HG03521 (cell line): ENCODE data around the gene POU3F2.

Source experiments
- ATAC-seq: cut with Tn5 transposase; IDR thresholded peaks from one replicate; pipeline ENCODE4 v1.9.1; 2021; ENCODE audit warnings: mild to moderate bottlenecking, moderate library complexity; ENCODE audit not compliant: unreplicated experiment

The POU3F2 gene

DNA sequence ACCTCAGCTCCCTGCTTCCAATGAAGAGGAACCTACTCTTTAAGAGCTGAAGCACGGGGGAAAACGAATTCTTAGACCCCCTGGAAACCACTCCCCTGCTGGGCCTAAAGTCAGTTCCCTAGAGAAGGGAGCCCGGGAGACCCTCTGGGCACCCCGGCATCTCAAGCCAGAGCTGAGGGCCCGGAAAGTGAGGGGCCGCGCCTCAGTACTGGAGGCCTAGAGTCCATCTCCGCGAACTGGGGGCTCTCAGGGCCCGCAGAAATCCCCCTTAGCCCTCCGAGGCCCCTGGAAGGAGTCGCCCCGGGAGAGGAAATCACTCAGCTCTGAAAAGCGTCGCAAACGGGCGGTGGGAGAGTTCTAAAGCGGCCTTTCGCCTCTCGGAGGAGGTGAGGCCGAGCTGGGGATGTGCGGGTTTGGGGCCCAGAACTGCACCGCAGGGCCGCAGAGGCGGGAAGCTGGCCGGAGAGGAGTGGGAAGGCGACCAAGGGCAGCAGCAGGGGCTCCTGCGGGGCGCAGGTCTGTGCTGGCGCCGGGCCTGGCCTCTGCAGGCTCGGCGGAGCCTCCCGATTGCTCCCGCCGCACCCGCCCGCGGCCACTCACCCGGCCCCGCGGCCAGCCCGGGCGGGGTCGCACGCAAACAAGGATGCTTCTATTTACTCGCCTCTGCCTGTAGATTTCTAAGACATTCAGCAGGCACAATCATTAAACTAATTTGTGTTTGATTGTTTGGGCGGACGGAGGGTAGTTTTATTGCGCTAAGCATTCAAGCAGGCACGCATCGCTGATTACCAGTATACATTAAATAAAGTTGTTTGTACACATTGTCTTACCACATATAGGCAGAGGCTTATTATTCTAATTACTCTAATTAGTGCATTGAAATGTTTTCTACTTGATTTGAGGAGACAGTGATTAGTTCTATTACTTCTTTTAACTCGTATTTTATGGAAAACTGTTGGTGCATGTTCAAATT, 9.2 kb downstream of the POU3F2 start:
- no peak for ATAC-seq

DNA sequence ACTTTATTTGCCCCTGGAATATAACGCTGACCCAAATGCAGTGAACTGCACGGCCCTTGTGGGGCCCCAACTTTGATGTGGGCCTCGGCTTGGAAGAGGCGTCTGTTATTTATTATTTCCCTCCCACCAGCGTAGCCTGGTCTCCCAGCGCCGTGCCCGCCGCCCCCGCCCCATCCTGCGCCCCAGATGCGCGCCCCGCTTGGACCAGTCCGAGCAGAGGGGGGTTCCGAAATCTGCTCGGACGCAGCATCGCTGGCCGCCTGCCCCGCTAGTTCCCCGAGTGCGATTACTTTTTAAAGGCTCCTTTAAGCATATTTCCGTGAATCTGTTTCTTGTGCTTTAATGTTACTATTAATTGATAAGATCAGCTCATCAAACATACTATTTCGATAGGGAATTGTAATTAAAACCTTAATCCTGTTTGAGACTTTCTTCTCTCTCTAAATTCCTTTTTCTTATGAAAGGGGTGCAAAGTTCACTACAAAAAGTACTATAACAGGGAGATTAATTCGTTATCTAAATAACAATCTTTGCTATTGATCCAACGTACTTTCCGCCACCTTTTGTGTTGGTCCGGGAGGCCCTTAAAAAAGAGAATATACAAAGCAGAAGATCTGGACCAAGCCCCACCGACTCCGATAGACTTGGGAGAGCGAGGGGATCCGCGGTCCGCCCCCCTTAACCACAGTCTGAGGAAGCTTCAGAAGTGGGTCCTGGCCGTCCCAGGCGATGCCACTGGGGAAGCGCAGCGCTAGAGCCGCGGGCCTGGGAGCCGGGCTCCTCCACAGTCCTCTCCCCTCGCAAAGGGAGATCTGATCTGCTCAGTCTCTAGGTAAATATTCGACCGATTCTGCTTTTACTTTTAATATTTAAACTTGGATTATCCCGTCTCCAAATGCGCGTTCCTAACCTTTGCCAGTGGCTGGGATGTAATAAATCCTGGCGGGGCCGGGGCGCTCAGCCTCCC, 10.2 kb downstream of the POU3F2 start:
- ATAC-seq = no peak

GRCh38 chr6:98845211-98846020, 11.0 kb downstream of the POU3F2 start:
- ATAC-seq = peak; percentile 50

DNA sequence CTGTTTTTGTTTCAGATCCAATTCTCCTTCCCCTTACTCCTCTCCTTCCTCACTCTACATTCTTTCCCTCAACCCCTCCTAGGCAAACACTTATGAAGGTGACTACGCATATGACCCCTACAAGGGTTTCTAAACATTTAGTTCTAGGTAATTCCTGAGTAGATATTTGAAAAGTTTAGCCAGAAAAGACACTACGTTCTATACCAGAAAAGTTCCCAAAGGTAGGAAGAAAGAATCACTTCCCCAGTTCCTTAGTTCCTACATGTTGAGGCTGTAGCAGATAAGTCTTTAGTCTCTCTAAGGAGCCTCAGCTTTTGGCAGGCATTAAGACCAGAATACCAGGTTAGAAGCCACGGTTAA, 11.6 kb downstream of the POU3F2 start:
- ATAC-seq = no peak

DNA sequence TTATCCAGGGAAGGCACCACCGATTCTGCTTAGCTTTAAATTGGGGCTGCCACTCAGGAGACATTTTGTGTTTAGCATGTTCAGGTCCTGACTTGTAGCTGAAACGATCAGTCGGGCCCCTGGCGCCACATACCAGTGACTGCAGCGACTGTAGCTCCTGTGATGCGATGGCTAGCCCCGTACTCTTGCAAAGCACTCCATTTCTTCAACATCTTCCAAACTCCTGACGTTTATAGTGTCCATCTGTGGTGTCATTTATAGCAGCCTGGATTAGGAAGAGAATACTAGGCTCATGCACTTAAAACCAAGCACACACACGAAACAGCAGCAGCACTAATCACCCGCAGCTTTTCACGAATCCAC, 13.0 kb downstream of the POU3F2 start:
- ATAC-seq = no peak

DNA sequence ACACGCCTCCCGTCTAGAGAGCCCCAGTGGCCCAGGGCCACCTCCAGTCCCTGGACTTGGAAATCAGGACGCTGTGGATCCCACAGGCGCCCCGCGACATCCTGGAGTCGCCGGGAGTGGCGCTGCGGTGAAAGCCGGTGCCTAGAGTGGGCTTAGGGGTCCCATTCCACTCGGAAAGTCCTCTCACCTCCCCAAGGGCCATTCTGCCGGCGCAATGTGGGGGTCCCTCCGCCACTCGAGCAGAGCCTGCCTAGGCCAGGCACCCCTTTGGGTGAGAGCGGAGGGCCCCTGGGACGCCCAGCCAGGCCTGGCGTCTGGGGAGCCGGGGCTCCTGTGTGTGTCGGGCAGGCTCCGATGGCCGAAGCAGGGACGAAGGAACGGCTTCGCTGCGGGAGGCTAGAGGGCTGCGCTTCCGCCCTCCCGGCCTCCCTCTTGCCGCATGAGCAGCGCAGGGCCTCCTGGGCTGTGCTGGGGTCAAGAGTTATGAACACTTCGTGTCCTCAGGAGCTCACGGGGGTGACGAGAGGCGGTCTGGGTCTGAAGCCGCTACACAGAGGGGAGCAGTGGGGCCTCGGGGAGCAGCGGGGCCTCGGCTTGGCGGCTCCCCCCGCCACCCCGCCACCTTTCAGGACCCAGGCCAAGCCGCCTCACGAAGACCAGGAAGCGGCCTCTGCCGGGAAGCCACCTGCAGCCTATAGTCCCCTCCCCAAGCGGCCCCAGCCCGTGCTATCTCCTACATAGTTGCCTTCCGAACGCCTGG, 13.6 kb downstream of the POU3F2 start:
- ATAC-seq = no peak

DNA sequence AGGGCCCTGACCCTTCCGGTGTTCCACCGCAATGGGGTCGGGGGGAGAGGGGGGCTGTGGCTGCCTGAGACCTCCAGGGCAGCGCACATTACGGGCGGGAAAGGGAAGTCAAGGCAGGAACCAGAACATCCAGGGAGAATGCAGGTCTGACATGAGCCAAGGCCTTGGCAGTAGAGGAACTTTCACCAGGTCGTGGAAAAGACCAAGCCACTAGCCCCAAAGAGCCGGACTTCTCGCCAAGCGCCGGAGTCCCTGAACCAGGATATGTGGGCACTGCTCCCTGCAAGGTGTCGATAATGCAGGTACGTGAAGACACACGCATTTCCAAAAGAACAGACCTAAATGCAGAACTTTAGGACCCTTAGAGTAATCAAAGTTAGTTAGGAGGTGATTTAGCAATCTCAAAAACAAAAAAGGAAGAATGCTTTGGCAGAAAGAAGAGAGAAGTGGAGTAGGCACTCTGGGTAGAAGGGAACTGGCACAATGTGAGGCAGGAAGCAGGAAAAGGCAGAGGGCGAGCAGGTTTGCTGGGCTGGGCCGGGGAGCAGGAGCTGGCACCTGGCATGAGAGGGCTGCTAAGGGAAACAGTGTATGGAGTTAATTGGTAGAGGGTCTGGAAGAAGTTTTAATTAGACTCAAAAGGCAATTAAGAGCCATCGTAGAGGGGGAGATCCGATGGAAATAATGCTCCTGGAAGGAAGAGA, 14.3 kb downstream of the POU3F2 start:
- no peak for ATAC-seq

DNA sequence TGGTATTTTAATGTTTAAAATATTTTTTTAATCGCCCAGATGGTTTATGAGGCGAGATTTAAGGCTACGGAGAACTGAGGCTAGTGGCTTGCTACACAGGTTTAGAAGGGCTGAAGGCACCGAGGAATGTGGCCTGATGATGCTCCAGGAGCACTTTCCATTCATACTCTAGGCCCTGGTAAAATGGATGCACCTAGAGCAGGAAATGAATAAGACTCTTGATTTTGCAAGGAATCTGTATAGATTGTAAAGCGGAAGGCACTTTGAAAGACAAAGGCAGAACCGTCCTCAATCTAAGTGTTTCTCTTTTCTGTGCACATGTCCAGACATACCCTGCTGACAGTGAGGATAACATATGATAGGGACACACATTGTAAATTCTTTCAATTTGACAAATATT, 30.1 kb downstream of the POU3F2 start:
- no peak for ATAC-seq

DNA sequence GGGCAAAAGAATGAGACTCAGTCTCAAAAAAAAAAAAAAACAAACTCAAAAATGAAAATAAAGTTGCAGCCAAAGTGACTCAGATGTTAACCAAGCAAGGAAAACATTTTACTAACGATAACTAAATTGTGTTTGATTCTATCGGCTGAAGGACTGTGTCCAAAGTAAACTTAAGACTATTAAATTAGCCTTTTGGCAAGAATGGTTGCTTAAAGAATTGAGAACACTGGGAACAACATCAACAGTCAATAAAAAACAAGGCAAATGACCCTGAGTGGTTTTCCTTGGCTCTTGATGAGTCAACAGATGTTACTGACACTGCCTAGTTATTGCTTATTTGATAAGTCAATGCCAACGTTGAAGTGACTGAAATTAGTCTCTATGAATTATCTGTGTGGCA, 36.7 kb downstream of the POU3F2 start:
- ATAC-seq = no peak

DNA sequence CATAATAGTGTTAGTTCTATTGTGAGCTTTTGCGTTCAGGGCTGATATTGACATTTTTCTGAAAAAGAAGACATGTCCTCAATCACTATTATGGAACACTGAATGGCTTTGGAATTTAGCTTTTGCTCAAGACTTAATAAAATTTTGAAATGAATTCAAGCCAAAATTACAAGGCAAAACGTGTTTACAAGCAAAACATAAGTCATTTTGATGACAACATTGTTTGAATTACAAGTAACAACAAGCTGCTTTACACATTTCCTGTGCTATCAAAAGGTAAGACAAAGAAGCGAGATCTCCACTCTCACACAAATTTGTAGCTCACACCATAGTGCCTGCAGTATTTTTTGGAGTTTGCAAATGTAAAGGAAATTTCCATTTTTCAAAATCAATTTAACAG, 37.4 kb downstream of the POU3F2 start:
- no peak for ATAC-seq

GRCh38 chr6:98875375-98875774, 41.0 kb downstream of the POU3F2 start:
- no peak for ATAC-seq

DNA sequence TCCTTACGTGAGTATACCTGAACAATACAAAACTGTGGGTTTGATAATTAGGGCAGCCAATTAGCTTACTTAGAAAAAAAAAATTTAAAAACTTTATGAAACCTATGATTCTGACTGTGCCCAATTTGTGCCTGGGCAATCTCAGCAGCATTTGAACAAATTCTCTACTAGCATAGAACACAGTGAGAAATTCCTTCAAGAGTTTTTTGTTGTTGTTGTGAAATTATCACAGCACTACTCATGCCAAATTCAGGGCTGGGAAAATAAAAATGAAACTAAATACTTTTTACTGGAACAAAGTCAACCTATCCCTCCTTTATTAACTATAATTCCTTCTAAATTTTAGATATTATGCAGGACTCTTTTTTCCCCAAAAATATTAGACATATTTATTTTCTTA, 42.9 kb downstream of the POU3F2 start:
- ATAC-seq = no peak

GRCh38 chr6:98880486-98880885, 46.1 kb downstream of the POU3F2 start:
- peak; percentile 87 for ATAC-seq

DNA sequence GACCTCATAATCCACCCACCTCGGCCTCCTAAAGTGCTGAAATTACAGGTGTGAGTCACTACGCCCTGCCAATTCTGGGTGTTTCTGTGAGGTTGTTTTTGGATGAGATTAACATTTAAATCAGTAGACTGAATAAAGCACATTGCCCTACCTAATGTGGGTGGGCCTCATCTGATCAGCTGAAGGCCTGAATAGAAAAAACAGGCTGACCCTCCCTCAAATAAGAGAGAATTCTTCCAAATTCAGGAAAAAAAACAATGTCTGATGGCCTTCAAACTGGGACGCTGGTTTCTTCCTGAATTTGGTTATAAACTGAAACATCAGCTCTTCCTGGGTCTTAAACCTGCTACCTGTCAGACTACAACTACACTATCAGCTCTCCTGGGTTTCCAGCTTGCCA, 51.0 kb downstream of the POU3F2 start:
- no peak for ATAC-seq

DNA sequence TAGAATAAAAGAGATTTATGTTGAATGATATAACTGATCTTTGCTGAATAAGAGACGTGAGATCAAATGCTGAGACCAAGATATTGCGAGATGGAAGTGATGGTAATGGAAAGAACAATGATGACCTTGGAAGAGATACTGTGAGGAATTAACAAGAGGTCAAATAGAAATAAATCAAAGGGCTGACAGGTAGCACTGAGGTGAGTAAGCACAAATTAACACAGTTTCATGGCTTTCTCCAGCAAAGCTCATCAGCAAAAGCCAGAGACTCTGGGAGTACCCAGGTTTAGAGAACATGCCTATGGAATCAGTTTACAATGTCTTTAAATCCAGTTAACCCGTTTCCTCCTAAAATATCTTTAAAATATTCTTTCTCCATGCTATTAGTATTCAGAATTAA, 53.3 kb downstream of the POU3F2 start:
- no peak for ATAC-seq
